GM23338 (cell line): ENCODE measurements around the gene COL4A2.

Source experiments
- CREB1 ChIP-seq: fragments of 250-450 bp; sonication (Bioruptor Pico); IDR thresholded peaks from 2 replicates; pipeline ENCODE4 v1.5.0; 2020; ENCODE audit warnings: low read depth, mild to moderate bottlenecking, moderate library complexity
- EZH2 ChIP-seq: fragments of 200-600 bp; sonication (generic); IDR thresholded peaks from one replicate; pipeline ENCODE4 v1.8.0; 2017; ENCODE audit warnings: antibody characterized with exemption, mild to moderate bottlenecking, low read depth; ENCODE audit not compliant: unreplicated experiment
- EZH2phosphoT487 ChIP-seq: fragments of 200-600 bp; sonication (generic); IDR thresholded peaks from one replicate; pipeline ENCODE4 v1.8.1; 2018; ENCODE audit warnings: antibody characterized with exemption; ENCODE audit not compliant: unreplicated experiment
- JUNB ChIP-seq: IDR thresholded peaks from one replicate; pipeline ENCODE4 v1.6.1; 2016; ENCODE audit warnings: antibody characterized with exemption; ENCODE audit not compliant: unreplicated experiment
- NANOG ChIP-seq: IDR thresholded peaks from 2 replicates; pipeline ENCODE4 v1.6.1; 2016; ENCODE audit warnings: antibody characterized with exemption, borderline replicate concordance
- POLR2AphosphoS5 ChIP-seq: IDR thresholded peaks from 2 replicates; pipeline ENCODE4 v1.6.1; 2016; ENCODE audit warnings: antibody characterized with exemption, low read depth
- TF ChIP-seq, protein P1 (sequence below), 2 experiments: fragments of 200-600 bp in 1 of 2; sonication (generic) in 1 of 2; conservative IDR thresholded peaks; 2 replicates each; pipeline versions ENCODE4 v1.5.1 to v1.6.1; 2016 to 2017; ENCODE audit warnings: antibody characterized with exemption in 2 of 2, low read depth in 2 of 2, mild to moderate bottlenecking in 2 of 2, moderate library complexity in 1 of 2
- TF ChIP-seq, protein P2 (sequence below): IDR thresholded peaks from 2 replicates; pipeline ENCODE4 v1.6.1; 2016; ENCODE audit warnings: antibody characterized with exemption
- TF ChIP-seq, protein P3 (sequence below): IDR thresholded peaks from one replicate; pipeline ENCODE4 v1.6.1; 2018; ENCODE audit warnings: antibody characterized with exemption; ENCODE audit not compliant: unreplicated experiment

DNA sequence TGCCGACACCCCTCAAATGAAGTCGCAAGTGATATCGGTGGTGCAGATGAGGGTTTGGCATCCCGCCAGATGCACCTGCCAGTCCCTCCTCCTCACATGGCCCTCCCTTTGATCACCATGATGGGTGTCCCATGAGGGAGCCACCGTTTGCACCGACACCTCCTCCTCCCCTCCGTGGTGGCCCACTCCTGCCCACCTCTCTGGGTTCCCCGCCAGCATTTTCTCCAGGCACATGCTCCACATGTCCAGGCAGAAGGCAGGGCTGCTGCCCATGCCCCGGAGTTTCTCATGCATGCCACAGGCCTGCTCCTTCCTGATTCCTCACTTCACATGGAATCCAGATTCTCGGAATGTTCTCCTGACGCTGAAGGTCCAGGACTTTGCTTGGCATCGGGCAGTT lies 49.3 kb downstream of the COL4A2 start:
- TF ChIP-seq, protein P1, sequence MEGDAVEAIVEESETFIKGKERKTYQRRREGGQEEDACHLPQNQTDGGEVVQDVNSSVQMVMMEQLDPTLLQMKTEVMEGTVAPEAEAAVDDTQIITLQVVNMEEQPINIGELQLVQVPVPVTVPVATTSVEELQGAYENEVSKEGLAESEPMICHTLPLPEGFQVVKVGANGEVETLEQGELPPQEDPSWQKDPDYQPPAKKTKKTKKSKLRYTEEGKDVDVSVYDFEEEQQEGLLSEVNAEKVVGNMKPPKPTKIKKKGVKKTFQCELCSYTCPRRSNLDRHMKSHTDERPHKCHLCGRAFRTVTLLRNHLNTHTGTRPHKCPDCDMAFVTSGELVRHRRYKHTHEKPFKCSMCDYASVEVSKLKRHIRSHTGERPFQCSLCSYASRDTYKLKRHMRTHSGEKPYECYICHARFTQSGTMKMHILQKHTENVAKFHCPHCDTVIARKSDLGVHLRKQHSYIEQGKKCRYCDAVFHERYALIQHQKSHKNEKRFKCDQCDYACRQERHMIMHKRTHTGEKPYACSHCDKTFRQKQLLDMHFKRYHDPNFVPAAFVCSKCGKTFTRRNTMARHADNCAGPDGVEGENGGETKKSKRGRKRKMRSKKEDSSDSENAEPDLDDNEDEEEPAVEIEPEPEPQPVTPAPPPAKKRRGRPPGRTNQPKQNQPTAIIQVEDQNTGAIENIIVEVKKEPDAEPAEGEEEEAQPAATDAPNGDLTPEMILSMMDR (conservative IDR thresholded peaks at IDR 0.05; ENCODE audit: low read depth in 2 of 2) = no peak
- no peak for TF ChIP-seq EZH2phosphoT487
- TF ChIP-seq CREB1 (CRISPR knock-in tag) = no peak
- TF ChIP-seq POLR2AphosphoS5 = no peak
- no peak for TF ChIP-seq EZH2
- TF ChIP-seq, protein P2, sequence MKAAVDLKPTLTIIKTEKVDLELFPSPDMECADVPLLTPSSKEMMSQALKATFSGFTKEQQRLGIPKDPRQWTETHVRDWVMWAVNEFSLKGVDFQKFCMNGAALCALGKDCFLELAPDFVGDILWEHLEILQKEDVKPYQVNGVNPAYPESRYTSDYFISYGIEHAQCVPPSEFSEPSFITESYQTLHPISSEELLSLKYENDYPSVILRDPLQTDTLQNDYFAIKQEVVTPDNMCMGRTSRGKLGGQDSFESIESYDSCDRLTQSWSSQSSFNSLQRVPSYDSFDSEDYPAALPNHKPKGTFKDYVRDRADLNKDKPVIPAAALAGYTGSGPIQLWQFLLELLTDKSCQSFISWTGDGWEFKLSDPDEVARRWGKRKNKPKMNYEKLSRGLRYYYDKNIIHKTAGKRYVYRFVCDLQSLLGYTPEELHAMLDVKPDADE = no peak
- TF ChIP-seq JUNB = no peak
- TF ChIP-seq, protein P3, sequence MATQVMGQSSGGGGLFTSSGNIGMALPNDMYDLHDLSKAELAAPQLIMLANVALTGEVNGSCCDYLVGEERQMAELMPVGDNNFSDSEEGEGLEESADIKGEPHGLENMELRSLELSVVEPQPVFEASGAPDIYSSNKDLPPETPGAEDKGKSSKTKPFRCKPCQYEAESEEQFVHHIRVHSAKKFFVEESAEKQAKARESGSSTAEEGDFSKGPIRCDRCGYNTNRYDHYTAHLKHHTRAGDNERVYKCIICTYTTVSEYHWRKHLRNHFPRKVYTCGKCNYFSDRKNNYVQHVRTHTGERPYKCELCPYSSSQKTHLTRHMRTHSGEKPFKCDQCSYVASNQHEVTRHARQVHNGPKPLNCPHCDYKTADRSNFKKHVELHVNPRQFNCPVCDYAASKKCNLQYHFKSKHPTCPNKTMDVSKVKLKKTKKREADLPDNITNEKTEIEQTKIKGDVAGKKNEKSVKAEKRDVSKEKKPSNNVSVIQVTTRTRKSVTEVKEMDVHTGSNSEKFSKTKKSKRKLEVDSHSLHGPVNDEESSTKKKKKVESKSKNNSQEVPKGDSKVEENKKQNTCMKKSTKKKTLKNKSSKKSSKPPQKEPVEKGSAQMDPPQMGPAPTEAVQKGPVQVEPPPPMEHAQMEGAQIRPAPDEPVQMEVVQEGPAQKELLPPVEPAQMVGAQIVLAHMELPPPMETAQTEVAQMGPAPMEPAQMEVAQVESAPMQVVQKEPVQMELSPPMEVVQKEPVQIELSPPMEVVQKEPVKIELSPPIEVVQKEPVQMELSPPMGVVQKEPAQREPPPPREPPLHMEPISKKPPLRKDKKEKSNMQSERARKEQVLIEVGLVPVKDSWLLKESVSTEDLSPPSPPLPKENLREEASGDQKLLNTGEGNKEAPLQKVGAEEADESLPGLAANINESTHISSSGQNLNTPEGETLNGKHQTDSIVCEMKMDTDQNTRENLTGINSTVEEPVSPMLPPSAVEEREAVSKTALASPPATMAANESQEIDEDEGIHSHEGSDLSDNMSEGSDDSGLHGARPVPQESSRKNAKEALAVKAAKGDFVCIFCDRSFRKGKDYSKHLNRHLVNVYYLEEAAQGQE = no peak
- no peak for TF ChIP-seq NANOG
